Erythroblast (primary cell): ENCODE measurements around the gene FGF14.

Source experiments
- GATA1 ChIP-seq: IDR thresholded peaks from 2 replicates; pipeline ENCODE4 v1.6.1; 2011; ENCODE audit warnings: low read depth, mild to moderate bottlenecking, control low read depth, low read length, moderate library complexity
- POLR2A ChIP-seq: IDR thresholded peaks from 2 replicates; pipeline ENCODE4 v1.6.1; 2011; ENCODE audit warnings: mild to moderate bottlenecking, low read length

- no peak for TF ChIP-seq POLR2A
- no peak for TF ChIP-seq GATA1
Observed at GRCh38 chr13:102100234-102100633, 301.6 kb downstream of the FGF14 start.
